ENCODE data around the gene MROH8.

DNA sequence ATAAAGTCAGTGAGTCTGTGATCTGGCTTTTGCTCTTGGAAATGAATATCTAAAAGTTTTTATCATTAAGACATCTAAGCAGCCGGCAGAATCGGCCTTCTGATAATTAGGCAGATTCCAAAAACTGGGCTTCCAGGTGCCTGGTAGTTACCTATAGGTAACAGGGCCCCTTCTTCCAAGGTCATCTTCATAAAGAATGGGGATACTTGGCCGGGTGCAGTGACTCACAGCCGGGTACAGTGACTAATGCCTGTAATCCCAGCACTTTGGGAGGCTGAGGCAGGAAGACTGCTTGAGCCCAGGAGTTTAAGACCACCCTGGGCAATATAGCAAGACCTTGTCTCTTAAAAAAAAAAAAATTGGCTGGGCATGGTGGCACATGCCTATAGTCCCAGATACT is 70.7 kb downstream of the MROH8 start:
- TF ChIP-seq POU6F1 (CRISPR knock-in tag; IDR thresholded peaks at IDR 0.05; ENCODE audit: borderline replicate concordance, low read depth) (no peak), PPARA (CRISPR knock-in tag; IDR thresholded peaks at IDR 0.05; ENCODE audit: borderline replicate concordance) (no peak), RARB (CRISPR knock-in tag; IDR thresholded peaks at IDR 0.05) (no peak)
- TF ChIP-seq, protein P1, sequence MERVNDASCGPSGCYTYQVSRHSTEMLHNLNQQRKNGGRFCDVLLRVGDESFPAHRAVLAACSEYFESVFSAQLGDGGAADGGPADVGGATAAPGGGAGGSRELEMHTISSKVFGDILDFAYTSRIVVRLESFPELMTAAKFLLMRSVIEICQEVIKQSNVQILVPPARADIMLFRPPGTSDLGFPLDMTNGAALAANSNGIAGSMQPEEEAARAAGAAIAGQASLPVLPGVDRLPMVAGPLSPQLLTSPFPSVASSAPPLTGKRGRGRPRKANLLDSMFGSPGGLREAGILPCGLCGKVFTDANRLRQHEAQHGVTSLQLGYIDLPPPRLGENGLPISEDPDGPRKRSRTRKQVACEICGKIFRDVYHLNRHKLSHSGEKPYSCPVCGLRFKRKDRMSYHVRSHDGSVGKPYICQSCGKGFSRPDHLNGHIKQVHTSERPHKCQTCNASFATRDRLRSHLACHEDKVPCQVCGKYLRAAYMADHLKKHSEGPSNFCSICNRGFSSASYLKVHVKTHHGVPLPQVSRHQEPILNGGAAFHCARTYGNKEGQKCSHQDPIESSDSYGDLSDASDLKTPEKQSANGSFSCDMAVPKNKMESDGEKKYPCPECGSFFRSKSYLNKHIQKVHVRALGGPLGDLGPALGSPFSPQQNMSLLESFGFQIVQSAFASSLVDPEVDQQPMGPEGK (CRISPR knock-in tag; IDR thresholded peaks at IDR 0.05; ENCODE audit: borderline replicate concordance): no peak

Data from SK-N-SH treated with all-trans-retinoic acid at 6 μM for 48 hours (cell line).